ENCODE data around the gene PXT1. TPM values are rescaled to one million over a fixed set of nuclear protein-coding genes. Genes with fewer than 3 reads are reported as not detected.

Gene PXT1
- total and polyA plus RNA-seq, 9 of the 15 experiments (the other 6 are each of a cell fraction or from before 2014, with no cell fraction given): 0.09 to 0.11 (median 0.10) TPM; not detected in 5

DNA sequence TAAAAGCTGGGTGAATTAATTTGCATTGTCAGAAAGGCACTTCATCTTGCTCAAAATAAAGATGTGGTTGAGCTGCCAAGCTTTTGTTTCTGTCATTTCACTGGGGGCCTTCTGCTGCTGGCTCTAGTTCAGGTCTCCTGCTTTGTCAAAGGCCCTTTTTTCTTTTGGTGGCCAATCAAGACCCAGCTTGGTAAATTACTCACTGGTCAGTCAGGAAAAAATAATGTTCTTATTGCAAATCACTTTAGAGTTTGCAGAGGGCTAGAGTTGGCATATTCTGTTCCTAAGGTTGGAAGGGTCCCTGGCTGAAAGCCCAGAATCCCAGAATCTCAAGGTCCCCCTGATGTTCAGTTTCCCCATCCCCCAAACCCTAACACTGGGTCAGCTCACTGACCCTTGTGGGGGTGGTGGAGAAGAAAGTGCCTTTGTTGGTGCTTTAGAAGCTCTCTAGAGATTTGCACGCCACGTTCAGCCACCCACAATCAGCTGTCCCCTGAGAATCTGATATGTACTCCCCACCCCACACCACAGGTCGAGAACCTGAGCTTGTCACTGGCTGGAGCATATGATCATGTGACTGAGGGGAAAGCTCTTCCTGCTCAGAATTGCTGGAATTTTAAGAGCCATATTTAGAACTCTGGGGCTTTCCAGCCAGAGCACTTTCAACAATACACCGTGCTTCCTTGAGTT lies 84.3 kb downstream of the PXT1 start:
- in situ Hi-C loops (cut with MboI) (no loop called here), intact Hi-C loops (cut with micrococcal nuclease) (loop anchor here (5.0 kb wide), 1 partner anchor 101 kb away; no protein-coding TSS in a partner anchor)
- no peaks in the 10 kb centered on the region for H4K20me1 ChIP-seq (replicated peaks; ENCODE audit: control insufficient read depth, insufficient read depth, low read length)
- FAIRE-seq (peak; percentile 57), DNase-seq (ENCODE audit: extremely low read depth in 1 of 4, low spot score in 3 of 4) (peak in 2 of 4 experiments; percentile 50 to 52), ATAC-seq (0 out of 3 replicates have a peak, but pooled peaks have one; percentile 22)
- no peaks in the 10 kb centered on the region for H3K9me3 ChIP-seq (replicated peaks; ENCODE audit: control insufficient read depth, insufficient read depth, low read depth, low read length)
- BruUV-seq (replicated peaks): no TSS peak
- no peak overlapping the region for H3K9ac ChIP-seq (ENCODE audit: insufficient read depth in 1 of 2, low read depth in 2 of 2, low read length in 2 of 2)
- H3K4me2 ChIP-seq (ENCODE audit: insufficient read depth, low read length): no peak overlapping the region; the same call in 1 of the 2 replicates
- H3K36me3 ChIP-seq (ENCODE audit: control insufficient read depth, insufficient read depth, low read length): no peaks in the 10 kb centered on the region
- no peaks in the 10 kb centered on the region; a peak in 2 of 5 replicates for H3K27me3 ChIP-seq (ENCODE audit: control insufficient read depth in 2 of 2, insufficient read depth in 2 of 2, low read length in 2 of 2)
- ChIA-PET CTCF (ENCODE audit: low intra/inter-chr PET ratio) (interaction anchor here (5.9 kb wide), 1 partner anchor 56 kb away, joined by 45 read pairs; no protein-coding TSS in a partner anchor), POLR2A (interaction anchor here (0.6 to 2.4 kb wide), 6 partner anchors 11 to 155 kb away, joined by 3 to 15 read pairs (median 3); no protein-coding TSS in a partner anchor)
- no peak overlapping the region for H3K27ac ChIP-seq (ENCODE audit: extremely low read depth, low read depth, low read length)
- peak overlapping the region; percentile 80 for H2AFZ ChIP-seq (ENCODE audit: low read depth, low read length)
- H3K79me2 ChIP-seq (ENCODE audit: control insufficient read depth, insufficient read depth, low read length): no peaks in the 10 kb centered on the region
- 6% methylated on average over 4 of the region's 4 CpGs for WGBS (ENCODE audit: insufficient coverage, low coverage, missing lambda C conversion rate)
- no peaks in the 10 kb centered on the region for H3K9me1 ChIP-seq (ENCODE audit: control insufficient read depth, insufficient read depth, low read length)
- no peak overlapping the region for H3K4me3 ChIP-seq
- H3K4me1 ChIP-seq (replicated peaks in 1 of 2; ENCODE audit: control insufficient read depth in 2 of 2, insufficient read depth in 2 of 2, low read length in 2 of 2): peaks cover 0 to 12% of the 10 kb centered on the region in 2 experiments; a peak in 2 of 5 replicates
- TF ChIP-seq CBFA2T2 (conservative IDR thresholded peaks at IDR 0.05) (0 out of 2 replicates have a peak, but pooled peaks have one; percentile 11), RAD51 (IDR thresholded peaks at IDR 0.05; ENCODE audit: borderline replicate concordance, low read depth) (peak; percentile 80), NRF1 (conservative IDR thresholded peaks at IDR 0.05 in 1 of 2, IDR thresholded peaks at IDR 0.05 in 1 of 2) (0 out of 4 replicates have a peak, but pooled peaks of 1 of the 2 experiments have one; percentile 14)
- TF ChIP-seq, protein P1, sequence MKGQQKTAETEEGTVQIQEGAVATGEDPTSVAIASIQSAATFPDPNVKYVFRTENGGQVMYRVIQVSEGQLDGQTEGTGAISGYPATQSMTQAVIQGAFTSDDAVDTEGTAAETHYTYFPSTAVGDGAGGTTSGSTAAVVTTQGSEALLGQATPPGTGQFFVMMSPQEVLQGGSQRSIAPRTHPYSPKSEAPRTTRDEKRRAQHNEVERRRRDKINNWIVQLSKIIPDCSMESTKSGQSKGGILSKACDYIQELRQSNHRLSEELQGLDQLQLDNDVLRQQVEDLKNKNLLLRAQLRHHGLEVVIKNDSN (CRISPR knock-in tag; IDR thresholded peaks at IDR 0.05): peak; percentile 52
- TF ChIP-seq, protein P2, sequence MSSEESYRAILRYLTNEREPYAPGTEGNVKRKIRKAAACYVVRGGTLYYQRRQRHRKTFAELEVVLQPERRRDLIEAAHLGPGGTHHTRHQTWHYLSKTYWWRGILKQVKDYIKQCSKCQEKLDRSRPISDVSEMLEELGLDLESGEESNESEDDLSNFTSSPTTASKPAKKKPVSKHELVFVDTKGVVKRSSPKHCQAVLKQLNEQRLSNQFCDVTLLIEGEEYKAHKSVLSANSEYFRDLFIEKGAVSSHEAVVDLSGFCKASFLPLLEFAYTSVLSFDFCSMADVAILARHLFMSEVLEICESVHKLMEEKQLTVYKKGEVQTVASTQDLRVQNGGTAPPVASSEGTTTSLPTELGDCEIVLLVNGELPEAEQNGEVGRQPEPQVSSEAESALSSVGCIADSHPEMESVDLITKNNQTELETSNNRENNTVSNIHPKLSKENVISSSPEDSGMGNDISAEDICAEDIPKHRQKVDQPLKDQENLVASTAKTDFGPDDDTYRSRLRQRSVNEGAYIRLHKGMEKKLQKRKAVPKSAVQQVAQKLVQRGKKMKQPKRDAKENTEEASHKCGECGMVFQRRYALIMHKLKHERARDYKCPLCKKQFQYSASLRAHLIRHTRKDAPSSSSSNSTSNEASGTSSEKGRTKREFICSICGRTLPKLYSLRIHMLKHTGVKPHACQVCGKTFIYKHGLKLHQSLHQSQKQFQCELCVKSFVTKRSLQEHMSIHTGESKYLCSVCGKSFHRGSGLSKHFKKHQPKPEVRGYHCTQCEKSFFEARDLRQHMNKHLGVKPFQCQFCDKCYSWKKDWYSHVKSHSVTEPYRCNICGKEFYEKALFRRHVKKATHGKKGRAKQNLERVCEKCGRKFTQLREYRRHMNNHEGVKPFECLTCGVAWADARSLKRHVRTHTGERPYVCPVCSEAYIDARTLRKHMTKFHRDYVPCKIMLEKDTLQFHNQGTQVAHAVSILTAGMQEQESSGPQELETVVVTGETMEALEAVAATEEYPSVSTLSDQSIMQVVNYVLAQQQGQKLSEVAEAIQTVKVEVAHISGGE (CRISPR knock-in tag; IDR thresholded peaks at IDR 0.05): 0 out of 6 replicates have a peak, but pooled peaks of 1 of the 3 experiments have one; percentile 27
- TF ChIP-seq, protein P3, sequence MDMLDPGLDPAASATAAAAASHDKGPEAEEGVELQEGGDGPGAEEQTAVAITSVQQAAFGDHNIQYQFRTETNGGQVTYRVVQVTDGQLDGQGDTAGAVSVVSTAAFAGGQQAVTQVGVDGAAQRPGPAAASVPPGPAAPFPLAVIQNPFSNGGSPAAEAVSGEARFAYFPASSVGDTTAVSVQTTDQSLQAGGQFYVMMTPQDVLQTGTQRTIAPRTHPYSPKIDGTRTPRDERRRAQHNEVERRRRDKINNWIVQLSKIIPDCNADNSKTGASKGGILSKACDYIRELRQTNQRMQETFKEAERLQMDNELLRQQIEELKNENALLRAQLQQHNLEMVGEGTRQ (CRISPR knock-in tag; IDR thresholded peaks at IDR 0.05): peak; percentile 70
- TF ChIP-seq, protein P4, sequence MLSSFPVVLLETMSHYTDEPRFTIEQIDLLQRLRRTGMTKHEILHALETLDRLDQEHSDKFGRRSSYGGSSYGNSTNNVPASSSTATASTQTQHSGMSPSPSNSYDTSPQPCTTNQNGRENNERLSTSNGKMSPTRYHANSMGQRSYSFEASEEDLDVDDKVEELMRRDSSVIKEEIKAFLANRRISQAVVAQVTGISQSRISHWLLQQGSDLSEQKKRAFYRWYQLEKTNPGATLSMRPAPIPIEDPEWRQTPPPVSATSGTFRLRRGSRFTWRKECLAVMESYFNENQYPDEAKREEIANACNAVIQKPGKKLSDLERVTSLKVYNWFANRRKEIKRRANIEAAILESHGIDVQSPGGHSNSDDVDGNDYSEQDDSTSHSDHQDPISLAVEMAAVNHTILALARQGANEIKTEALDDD (IDR thresholded peaks at IDR 0.05): no peak
- TF ChIP-seq, protein P5, sequence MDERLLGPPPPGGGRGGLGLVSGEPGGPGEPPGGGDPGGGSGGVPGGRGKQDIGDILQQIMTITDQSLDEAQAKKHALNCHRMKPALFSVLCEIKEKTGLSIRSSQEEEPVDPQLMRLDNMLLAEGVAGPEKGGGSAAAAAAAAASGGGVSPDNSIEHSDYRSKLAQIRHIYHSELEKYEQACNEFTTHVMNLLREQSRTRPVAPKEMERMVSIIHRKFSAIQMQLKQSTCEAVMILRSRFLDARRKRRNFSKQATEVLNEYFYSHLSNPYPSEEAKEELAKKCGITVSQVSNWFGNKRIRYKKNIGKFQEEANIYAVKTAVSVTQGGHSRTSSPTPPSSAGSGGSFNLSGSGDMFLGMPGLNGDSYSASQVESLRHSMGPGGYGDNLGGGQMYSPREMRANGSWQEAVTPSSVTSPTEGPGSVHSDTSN (CRISPR knock-in tag; IDR thresholded peaks at IDR 0.05; ENCODE audit: low read depth): no peak
- TF ChIP-seq, protein P5 (tag; conservative IDR thresholded peaks at IDR 0.05; ENCODE audit: low read depth): peak; percentile 46; the same call in 1 of the 2 replicates
